Activated T-helper 1 cell treated with anti-CD3 and anti-CD28 coated beads, Interleukin-12 subunit alpha, Interleukin-12 subunit beta, Interleukin-2, Interleukin-4 antibody, amounts not matched to agents 30 ng/mL and 10 ng/mL and 1 ng/mL, durations not matched to agents 14 hours and 24 hours and 36 hours (primary cell): Measurements from ENCODE around the gene PLEKHA1. TPM values are rescaled to one million over a fixed set of nuclear protein-coding genes. Genes with fewer than 3 reads are reported as not detected.

Experiments
- DNase-seq: peaks from one replicate; pipeline ENCODE4 v3.0.0; 2021; ENCODE audit warnings: low spot score
- H3K27ac Mint-ChIP-seq: one replicate; pipeline ENCODE4 v1.8.0; 2021; ENCODE audit warnings: mild to moderate bottlenecking, mixed read lengths
- H3K27me3 Mint-ChIP-seq: one replicate; pipeline ENCODE4 v1.8.0; 2022; ENCODE audit warnings: mild to moderate bottlenecking, moderate library complexity, mixed read lengths; ENCODE audit not compliant: insufficient read depth
- H3K36me3 Mint-ChIP-seq: one replicate; pipeline ENCODE4 v1.8.0; 2021; ENCODE audit warnings: low read depth, mixed read lengths
- H3K4me1 Mint-ChIP-seq: one replicate; pipeline ENCODE4 v1.8.0; 2021; ENCODE audit warnings: low read depth, mixed read lengths
- H3K4me3 Mint-ChIP-seq: one replicate; pipeline ENCODE4 v1.8.0; 2021; ENCODE audit warnings: mild to moderate bottlenecking, moderate library complexity, mixed read lengths
- H3K9me3 Mint-ChIP-seq: one replicate; pipeline ENCODE4 v1.8.0; 2021; ENCODE audit warnings: mixed read lengths
- intact Hi-C: fragments of 100-400 bp; cut with micrococcal nuclease; formaldehyde crosslinking; loops from one replicate; pipeline ENCODE4 v1.15.1; 2024
- total RNA-seq: library from RNA; stranded (reverse); gene quantifications from 2 replicates; pipeline ENCODE4 v1.2.3, GENCODE V29; 2022

PLEKHA1 gene
- total RNA-seq, 1 donor from 2014 or later = 4.1 TPM

DNA sequence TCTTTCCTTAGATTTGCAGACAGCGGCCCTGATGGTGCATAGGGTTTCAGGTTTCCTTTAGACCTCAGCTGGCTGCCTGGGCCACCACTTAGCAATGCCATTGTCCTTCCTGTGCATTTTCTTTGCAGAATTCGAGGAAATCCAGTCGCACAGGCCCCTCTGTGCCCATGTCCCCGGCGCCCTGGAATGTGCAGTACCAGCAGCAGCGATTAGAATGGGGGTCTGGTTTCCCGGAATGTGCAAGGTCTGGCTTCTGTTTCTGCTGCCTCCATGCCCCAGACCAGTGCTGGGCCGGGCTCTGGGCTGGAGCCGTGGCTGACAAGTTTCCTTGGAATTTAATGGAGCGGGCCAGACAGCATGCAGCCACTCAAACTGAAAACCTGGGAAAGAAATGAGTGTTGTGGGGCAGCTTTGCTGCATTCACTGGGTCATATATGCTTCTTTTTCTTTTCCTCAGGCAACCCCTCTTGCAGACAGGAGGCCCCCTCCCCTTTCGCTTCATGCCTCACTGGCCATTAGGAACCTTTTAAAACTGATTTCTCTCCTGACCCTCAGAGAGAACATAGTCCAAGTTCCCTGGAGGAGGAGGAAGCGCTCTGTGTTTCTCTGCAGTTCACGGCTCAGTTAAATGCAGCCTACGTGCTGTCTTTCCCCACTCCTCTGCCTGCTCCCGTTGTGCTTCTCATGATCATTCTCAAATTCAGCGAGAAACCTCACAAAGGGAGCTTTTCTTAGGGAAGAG is 101.3 kb downstream of the PLEKHA1 start:
- intact Hi-C loops = no loop called here
- H3K36me3 Mint-ChIP-seq = no peaks in the 10 kb centered on the region
- H3K9me3 Mint-ChIP-seq = no peaks in the 10 kb centered on the region
- no peak overlapping the region for H3K27ac Mint-ChIP-seq
- DNase-seq = no peak
- H3K27me3 Mint-ChIP-seq = peaks cover 22% of the 10 kb centered on the region
- no peak overlapping the region for H3K4me3 Mint-ChIP-seq
- H3K4me1 Mint-ChIP-seq = no peaks in the 10 kb centered on the region

DNA sequence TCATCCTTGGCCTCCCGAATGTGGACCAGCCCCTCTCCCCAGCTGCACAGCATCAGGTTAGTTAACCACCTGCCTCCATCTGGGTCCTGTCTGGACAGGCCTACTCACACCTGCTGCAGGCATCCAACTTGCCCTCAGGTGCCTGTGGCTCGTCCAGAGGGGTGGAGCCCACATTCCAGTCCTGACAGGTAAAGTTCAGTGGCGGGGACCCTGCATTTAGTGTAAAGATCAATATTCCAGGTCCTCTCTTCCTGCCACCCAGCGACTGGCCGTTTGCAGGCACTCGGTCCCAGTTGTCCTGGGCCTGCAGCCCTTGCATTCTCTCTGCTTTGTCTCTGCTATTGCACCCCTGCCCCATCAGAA is 101.8 kb downstream of the PLEKHA1 start:
- H3K9me3 Mint-ChIP-seq = no peaks in the 10 kb centered on the region
- H3K36me3 Mint-ChIP-seq = no peaks in the 10 kb centered on the region
- H3K27me3 Mint-ChIP-seq = peaks cover 20% of the 10 kb centered on the region
- no peak overlapping the region for H3K4me3 Mint-ChIP-seq
- no peak for DNase-seq
- H3K4me1 Mint-ChIP-seq = no peaks in the 10 kb centered on the region
- H3K27ac Mint-ChIP-seq = no peak overlapping the region
- intact Hi-C loops = no loop called here

DNA sequence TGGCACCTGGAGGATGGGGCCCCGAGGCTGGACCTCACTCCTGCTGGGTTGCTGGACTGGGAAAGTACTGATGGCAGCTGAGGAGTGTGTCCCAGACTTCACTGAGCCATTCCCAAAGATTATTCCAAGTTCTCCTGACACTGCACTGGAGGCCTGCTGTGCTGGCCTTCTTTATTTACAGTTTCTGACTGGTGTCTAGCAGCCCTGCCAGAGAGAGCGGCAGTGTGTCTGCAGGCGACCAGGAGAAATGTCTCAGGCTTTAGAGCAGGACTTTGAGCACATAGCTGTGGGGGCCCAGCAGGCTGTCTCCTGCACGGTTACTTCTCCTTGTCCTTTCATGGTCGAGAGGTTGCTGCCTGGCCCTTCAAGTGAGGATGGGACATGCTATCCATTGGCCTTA is 102.9 kb downstream of the PLEKHA1 start:
- intact Hi-C loops = no loop called here

DNA sequence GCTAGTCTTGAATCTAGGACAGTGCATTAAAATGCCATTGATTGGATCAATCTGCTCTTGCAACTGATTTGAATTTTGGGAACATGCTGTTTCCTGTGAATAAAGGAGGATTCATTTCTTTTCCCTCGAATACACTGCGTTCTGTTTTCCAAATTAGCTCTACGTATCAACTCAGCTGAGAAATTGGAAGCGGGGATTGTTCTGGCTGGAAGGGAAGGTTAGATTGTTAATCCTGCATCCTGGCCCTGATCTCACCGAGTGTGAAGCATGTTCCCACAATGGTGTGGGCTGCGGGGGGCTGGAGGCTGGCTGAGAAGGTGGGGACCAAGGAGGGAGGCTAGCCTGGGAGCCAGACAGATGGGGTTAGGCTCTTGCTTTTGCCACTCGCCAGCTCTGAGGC is 104.5 kb downstream of the PLEKHA1 start:
- Mint-ChIP-seq H3K4me1 (no peaks in the 10 kb centered on the region), H3K4me3 (no peak overlapping the region), H3K27me3 (peaks cover 16% of the 10 kb centered on the region), H3K9me3 (no peaks in the 10 kb centered on the region), H3K36me3 (no peaks in the 10 kb centered on the region), H3K27ac (no peak overlapping the region)
- intact Hi-C loops = no loop called here
- DNase-seq = no peak

More for the DNA sequence above, 102.9 kb downstream of the PLEKHA1 start:
- Mint-ChIP-seq H3K4me1 (no peaks in the 10 kb centered on the region), H3K27me3 (peaks cover 20% of the 10 kb centered on the region), H3K27ac (no peak overlapping the region), H3K4me3 (no peak overlapping the region), H3K36me3 (no peaks in the 10 kb centered on the region), H3K9me3 (no peaks in the 10 kb centered on the region)
- DNase-seq = no peak

DNA sequence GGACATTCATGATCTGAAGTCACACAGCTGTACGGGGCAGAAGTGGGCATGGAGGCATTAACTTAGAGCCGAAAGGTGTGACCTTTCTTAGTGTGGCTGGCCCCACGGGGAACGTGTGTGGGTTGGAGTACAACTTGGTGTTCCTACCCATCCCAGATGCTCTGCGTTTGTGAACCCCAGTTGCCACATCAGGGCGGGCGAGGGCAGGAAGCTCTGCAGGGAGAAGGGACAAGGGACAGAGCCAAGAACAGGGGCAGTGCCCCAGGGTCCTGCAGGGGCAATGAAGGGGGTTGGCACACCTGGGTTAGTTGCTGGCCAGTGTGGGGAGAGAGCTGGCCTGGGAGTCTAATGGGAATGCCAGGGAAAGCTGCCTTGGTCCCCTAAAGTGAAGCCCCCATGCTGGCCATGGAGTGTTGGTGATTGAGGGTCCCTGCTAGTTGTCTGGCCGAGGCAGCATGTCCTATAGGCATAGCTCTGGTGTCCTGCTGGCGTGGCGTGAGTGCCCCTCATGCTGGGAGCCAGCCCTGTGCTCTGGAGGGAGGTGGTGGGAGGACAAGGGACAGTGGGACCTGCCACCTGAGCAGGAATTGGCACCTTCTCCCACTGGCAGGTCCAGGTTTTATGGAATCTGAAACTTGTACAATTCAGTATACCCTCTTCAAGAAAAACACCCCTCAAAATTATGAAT is 105.8 kb downstream of the PLEKHA1 start:
- intact Hi-C loops = no loop called here
- DNase-seq = no peak
- Mint-ChIP-seq H3K36me3 (no peaks in the 10 kb centered on the region), H3K27me3 (peaks cover 5% of the 10 kb centered on the region), H3K4me1 (no peaks in the 10 kb centered on the region), H3K4me3 (no peak overlapping the region), H3K9me3 (no peaks in the 10 kb centered on the region), H3K27ac (no peak overlapping the region)

DNA sequence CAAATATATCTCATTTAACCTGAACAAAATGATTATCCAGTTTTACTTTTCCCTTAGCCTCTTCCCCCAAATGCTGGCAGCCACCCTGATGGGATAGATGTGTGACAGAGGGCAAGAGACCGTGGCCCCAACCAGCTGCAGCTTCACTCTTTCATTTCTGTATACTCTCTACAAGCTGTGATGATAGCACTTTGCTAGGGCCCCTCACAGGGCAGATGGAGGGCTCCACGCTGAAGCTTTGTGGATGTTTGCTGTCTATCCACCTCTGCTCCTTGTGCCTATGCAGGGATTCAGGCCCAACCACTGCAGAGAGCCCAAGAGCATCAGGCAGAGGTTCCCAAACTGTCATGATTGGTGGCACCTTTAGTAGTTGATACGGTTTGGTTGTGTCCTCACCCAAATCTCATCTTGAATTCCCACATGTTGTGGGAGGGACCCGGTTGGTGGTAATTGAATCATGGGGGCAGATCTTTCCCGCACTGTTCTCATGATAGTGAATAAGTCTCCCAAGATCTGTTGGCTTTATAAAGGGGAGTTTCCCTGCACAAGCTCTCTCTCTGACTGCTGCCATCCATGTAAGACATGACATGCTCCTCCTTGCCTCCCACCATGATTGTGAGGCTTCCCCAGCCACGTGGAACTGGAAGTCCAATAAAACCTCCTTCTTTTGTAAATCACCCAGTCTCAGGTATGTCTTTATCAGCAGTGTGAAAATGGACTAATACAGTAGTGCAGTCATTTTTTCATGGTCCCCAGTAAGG is 107.0 kb downstream of the PLEKHA1 start:
- no peaks in the 10 kb centered on the region for H3K9me3 Mint-ChIP-seq
- intact Hi-C loops = no loop called here
- H3K27ac Mint-ChIP-seq = no peak overlapping the region
- DNase-seq = no peak
- no peaks in the 10 kb centered on the region for H3K36me3 Mint-ChIP-seq
- H3K27me3 Mint-ChIP-seq = peaks cover 4% of the 10 kb centered on the region
- no peak overlapping the region for H3K4me3 Mint-ChIP-seq
- H3K4me1 Mint-ChIP-seq = no peaks in the 10 kb centered on the region

Other genes starting within 250 kb of the PLEKHA1 start
- not detected in 2 replicates for gene BTBD16, start 103.4 kb upstream of the PLEKHA1 start, total RNA-seq
- gene ARMS2, start 79.9 kb downstream of the PLEKHA1 start, total RNA-seq = not detected in 2 replicates
- gene HTRA1, start 86.8 kb downstream of the PLEKHA1 start, total RNA-seq = not detected in 2 replicates
- gene DMBT1, start 186.0 kb downstream of the PLEKHA1 start, total RNA-seq = not detected in 2 replicates